ENCODE measurements around the gene PDSS1.
"Not testable (repeated sequence)": the region's sequence is repeated elsewhere in the genome, so short reads cannot be mapped to it uniquely, and the experiment has no call there.

PDSS1 gene

GRCh38 chr10:26779176-26779860 is 81.8 kb downstream of the PDSS1 start:
- Histone ChIP-seq H3K4me3 (ENCODE audit: low read depth in 1 of 2, low read length in 1 of 2) (no peak overlapping the region), H3K36me3 (peaks cover 11% of the 10 kb centered on the region), H3K9me3 (no peaks in the 10 kb centered on the region), H3K27ac (peak overlapping the region; percentile 76), H3K4me1 (ENCODE audit: control insufficient read depth in 1 of 2, insufficient read depth in 1 of 2, low read depth in 1 of 2, low read length in 1 of 2) (peaks cover 9 to 11% of the 10 kb centered on the region in 2 experiments), H3K27me3 (no peaks in the 10 kb centered on the region)
- TF ChIP-seq CTCF (IDR thresholded peaks at IDR 0.05) = no peak

DNA sequence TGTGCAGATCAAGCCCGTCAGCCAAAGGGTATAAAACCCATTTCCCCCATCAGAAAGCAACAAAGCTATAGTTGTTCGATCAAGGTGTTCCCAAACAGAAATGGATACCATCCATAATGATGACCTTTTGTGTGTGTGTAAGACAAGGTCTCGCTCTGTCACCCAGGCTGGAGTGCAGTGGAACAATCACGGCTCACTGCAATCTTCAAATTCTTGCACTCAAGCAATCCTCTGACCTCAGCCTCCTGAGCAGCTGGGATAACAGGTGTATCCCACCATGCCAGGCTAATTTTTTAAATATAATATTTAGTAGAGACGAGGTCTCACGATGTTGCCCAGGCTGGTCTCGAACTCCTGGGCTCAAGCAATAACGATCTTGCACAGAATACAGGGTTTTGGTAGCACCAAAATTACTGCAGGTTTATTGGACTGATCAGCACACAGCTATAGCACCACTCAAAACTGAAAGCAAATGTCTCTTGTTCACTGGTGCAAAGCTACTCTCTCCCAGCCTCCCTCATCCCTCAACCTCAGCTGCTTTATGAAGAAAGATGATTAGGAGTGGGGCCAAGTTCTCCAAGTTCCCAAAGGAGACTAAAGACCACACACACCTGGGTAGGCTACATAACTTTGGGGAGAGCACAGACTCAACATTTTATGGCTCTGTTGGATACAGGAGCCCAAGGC is 82.7 kb downstream of the PDSS1 start:
- Histone ChIP-seq H3K27ac (peak overlapping the region; percentile 76), H3K36me3 (peaks cover 17% of the 10 kb centered on the region), H3K27me3 (no peaks in the 10 kb centered on the region), H3K4me3 (ENCODE audit: low read depth in 1 of 2, low read length in 1 of 2) (no peak overlapping the region), H3K4me1 (ENCODE audit: control insufficient read depth in 1 of 2, insufficient read depth in 1 of 2, low read depth in 1 of 2, low read length in 1 of 2) (peaks cover 9 to 11% of the 10 kb centered on the region in 2 experiments), H3K9me3 (no peaks in the 10 kb centered on the region)
- no peak for TF ChIP-seq CTCF (IDR thresholded peaks at IDR 0.05)

DNA sequence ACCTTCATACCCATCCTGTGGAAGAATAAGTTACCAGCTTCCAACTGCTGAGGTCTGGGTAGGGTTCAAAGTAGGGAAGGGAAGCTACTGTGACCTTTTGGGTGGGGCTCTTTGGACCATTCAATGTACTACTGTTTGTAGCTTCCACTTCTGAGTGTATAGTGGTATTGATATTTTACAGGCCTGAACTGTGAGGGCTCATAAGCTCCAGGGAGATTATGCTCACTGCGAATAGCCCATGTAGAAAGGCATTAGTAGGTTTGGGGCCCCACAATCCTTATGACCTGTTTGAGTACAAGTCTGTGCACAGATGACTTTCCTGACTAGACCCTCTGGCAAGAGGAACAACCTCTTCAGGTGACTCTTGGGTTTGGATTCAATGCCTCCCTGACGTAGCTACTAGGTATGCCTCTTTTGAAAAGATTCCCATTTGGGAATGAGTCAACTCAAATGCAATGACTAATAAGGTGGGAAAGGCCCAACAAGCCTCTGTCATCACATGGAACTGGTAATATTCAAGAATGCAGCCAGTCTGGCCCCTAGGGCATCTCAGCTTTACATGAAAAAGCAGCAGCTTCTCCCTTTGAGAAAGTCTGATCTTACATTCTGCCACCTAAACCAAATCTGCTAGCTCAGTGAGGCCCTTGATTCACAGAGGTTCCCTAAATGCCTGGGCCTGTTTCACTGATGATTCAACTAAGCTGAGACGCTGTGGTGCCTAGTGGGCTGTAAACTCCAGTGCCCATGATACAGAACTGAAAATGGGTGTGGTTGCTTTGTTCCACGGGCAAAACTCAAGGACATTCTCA is 83.5 kb downstream of the PDSS1 start:
- Histone ChIP-seq H3K27me3 (no peaks in the 10 kb centered on the region), H3K4me3 (ENCODE audit: low read depth in 1 of 2, low read length in 1 of 2) (no peak overlapping the region), H3K27ac (peak overlapping the region; percentile 76), H3K4me1 (ENCODE audit: control insufficient read depth in 1 of 2, insufficient read depth in 1 of 2, low read depth in 1 of 2, low read length in 1 of 2) (peaks cover 9 to 11% of the 10 kb centered on the region in 2 experiments), H3K9me3 (no peaks in the 10 kb centered on the region), H3K36me3 (peaks cover 23% of the 10 kb centered on the region)
- TF ChIP-seq CTCF (IDR thresholded peaks at IDR 0.05) = no peak

DNA sequence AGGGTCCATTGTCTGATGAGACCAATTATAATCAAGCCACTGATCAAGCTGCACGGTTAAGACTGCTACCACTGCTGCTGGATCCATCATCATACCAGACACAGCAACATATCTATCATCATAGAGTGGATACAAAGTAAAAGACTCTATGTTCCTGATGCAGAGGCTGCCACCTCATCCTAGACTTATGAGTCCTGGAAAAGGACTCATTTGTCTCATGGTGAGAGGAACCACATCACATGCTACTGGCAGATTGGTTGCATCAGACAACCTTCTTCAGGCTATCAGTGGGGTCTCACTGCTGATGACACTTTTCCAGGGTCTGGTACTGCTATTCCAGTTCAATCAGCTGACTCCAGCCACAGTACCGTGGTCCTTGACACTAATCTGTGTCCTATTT is 84.3 kb downstream of the PDSS1 start:
- no peak for TF ChIP-seq CTCF (IDR thresholded peaks at IDR 0.05)
- H3K4me3 ChIP-seq (ENCODE audit: low read depth in 1 of 2, low read length in 1 of 2) = no peak overlapping the region
- no peak overlapping the region for H3K27ac ChIP-seq
- peaks cover 18% of the 10 kb centered on the region for H3K36me3 ChIP-seq
- peaks cover 9 to 11% of the 10 kb centered on the region in 2 experiments for H3K4me1 ChIP-seq (ENCODE audit: control insufficient read depth in 1 of 2, insufficient read depth in 1 of 2, low read depth in 1 of 2, low read length in 1 of 2)
- no peaks in the 10 kb centered on the region for H3K9me3 ChIP-seq
- no peaks in the 10 kb centered on the region for H3K27me3 ChIP-seq

DNA sequence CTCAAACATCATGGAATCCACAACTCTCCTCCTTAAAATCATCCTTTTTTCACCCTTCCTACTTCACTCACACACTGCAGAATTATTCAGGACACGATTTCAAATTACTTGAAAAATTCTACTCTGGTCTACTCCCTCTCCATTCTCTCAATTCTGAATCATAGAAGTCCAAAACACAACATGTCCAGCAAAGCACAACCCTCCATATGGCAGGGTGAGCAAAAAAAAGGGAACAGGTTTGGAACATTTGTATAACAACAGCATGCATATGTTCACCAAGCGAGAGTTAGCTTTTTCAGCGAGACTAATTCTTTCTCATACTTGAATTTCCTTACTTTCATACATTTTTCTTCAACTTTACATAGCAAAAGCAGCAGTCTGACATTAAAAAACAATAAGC is 89.9 kb downstream of the PDSS1 start:
- Histone ChIP-seq H3K27ac (no peak overlapping the region), H3K4me3 (ENCODE audit: low read depth in 1 of 2, low read length in 1 of 2) (no peak overlapping the region), H3K9me3 (no peaks in the 10 kb centered on the region), H3K4me1 (ENCODE audit: control insufficient read depth in 1 of 2, insufficient read depth in 1 of 2, low read depth in 1 of 2, low read length in 1 of 2) (peaks cover 0 to 4% of the 10 kb centered on the region in 2 experiments), H3K36me3 (peaks cover 18% of the 10 kb centered on the region), H3K27me3 (no peaks in the 10 kb centered on the region)
- TF ChIP-seq CTCF (IDR thresholded peaks at IDR 0.05) = no peak

GRCh38 chr10:26789779-26790178 is 92.3 kb downstream of the PDSS1 start:
- peaks cover 10% of the 10 kb centered on the region for H3K36me3 ChIP-seq
- not testable (repeated sequence) for H3K4me1 ChIP-seq (ENCODE audit: control insufficient read depth in 1 of 2, insufficient read depth in 1 of 2, low read depth in 1 of 2, low read length in 1 of 2); H3K9me3 ChIP-seq; H3K4me3 ChIP-seq (ENCODE audit: low read depth in 1 of 2, low read length in 1 of 2); H3K27ac ChIP-seq; H3K27me3 ChIP-seq

Measured in neutrophil (primary cell).